Measurements from ENCODE around the gene SLC1A7. TPM values are rescaled to one million over a fixed set of nuclear protein-coding genes. Genes with fewer than 3 reads are reported as not detected.

SLC1A7 gene
- total and polyA plus RNA-seq, 2 experiments from 2014 or later: not detected

DNA sequence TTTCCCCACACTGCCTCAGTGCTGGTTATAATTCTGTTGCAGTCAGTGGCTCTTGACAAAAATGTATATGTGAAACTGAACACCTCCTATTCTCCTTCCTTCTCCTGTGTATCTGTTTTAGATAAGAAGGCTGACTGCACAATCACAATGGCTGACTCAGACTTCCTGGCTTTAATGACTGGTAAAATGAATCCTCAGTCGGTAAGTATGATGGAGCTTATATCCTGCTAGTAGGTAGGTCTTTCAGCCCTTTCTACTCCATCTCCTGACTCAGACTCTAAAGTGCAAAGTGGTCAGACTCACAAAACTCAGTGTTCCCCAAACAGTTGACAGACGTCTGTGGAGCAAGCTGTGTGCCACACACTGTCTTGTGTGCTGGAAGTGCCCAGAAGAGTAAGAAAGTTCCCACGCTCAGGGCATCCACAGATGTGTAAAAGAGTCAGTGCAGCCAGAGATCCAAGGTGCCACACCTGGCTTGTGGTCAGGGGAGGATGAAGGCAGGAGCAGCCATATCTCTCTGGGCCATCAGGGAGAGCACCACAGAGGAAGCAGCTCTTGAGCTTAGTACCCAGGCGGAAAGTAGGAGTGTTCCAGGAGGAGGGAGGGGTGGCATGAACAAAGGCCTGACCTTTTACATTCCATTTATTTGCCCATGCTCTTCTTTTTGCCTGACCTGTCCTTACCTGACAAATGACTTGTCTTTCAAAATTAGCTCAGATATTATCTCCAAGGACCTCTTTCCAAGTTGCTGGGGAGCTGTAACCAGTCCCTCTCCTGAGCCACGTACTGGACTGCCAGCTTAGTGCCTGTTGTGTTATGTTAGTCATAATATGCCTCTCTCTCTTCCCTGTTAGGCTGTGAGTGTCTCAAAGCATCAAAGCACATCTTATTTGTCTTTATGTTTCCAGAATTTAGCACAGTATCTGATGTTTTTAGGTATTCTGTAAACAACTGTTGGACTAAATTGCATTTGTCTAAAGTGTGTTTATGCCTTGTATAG is 94.4 kb downstream of the SLC1A7 start:
- no peak overlapping the region for H3K27ac ChIP-seq (ENCODE audit: low read depth)
- H3K36me3 ChIP-seq (ENCODE audit: insufficient read depth): no peaks in the 10 kb centered on the region

More for the DNA sequence above, 94.4 kb downstream of the SLC1A7 start:
- Histone ChIP-seq H3K9me2 (ENCODE audit: insufficient read depth) (no peaks in the 10 kb centered on the region), H3F3A (replicated peaks; ENCODE audit: low read depth) (no peaks in the 10 kb centered on the region), H4K20me1 (replicated peaks; ENCODE audit: insufficient read depth) (no peaks in the 10 kb centered on the region), H3K79me2 (replicated peaks; ENCODE audit: insufficient read depth) (no peaks in the 10 kb centered on the region), H3K4me3 (no peak overlapping the region), H3K4me2 (0 out of 2 replicates have a peak overlapping the region, but pooled peaks have one; percentile 50), H3K27me3 (ENCODE audit: insufficient read depth) (no peaks in the 10 kb centered on the region), H3K4me1 (ENCODE audit: insufficient read depth) (peaks cover 37% of the 10 kb centered on the region), H2AFZ (no peak overlapping the region)
- ATAC-seq (peak; percentile 46; the same call in 2 of the 3 replicates), DNase-seq (ENCODE audit: low spot score) (no peak)
- H3K4me1 Mint-ChIP-seq: peaks cover 37% of the 10 kb centered on the region; the same call in 2 of the 3 replicates
- H3K27me3 Mint-ChIP-seq (ENCODE audit: insufficient read depth, low read depth, poor library complexity): no peaks in the 10 kb centered on the region
- H3K4me3 Mint-ChIP-seq: no peak overlapping the region
- no peak overlapping the region for H3K27ac Mint-ChIP-seq
- H3K9me3 Mint-ChIP-seq: no peaks in the 10 kb centered on the region
- H3K36me3 Mint-ChIP-seq (ENCODE audit: low read depth): no peaks in the 10 kb centered on the region
- TF ChIP-seq EZH2 (IDR thresholded peaks at IDR 0.05; ENCODE audit: low read depth, unreplicated experiment): no peak
- TF ChIP-seq, protein P1, sequence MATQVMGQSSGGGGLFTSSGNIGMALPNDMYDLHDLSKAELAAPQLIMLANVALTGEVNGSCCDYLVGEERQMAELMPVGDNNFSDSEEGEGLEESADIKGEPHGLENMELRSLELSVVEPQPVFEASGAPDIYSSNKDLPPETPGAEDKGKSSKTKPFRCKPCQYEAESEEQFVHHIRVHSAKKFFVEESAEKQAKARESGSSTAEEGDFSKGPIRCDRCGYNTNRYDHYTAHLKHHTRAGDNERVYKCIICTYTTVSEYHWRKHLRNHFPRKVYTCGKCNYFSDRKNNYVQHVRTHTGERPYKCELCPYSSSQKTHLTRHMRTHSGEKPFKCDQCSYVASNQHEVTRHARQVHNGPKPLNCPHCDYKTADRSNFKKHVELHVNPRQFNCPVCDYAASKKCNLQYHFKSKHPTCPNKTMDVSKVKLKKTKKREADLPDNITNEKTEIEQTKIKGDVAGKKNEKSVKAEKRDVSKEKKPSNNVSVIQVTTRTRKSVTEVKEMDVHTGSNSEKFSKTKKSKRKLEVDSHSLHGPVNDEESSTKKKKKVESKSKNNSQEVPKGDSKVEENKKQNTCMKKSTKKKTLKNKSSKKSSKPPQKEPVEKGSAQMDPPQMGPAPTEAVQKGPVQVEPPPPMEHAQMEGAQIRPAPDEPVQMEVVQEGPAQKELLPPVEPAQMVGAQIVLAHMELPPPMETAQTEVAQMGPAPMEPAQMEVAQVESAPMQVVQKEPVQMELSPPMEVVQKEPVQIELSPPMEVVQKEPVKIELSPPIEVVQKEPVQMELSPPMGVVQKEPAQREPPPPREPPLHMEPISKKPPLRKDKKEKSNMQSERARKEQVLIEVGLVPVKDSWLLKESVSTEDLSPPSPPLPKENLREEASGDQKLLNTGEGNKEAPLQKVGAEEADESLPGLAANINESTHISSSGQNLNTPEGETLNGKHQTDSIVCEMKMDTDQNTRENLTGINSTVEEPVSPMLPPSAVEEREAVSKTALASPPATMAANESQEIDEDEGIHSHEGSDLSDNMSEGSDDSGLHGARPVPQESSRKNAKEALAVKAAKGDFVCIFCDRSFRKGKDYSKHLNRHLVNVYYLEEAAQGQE (IDR thresholded peaks at IDR 0.05; ENCODE audit: unreplicated experiment): no peak
- no peak for TF ChIP-seq STAT1 (IDR thresholded peaks at IDR 0.05; ENCODE audit: unreplicated experiment)
- TF ChIP-seq EZH2phosphoT487 (IDR thresholded peaks at IDR 0.05; ENCODE audit: unreplicated experiment): no peak
- TF ChIP-seq CREB1 (CRISPR knock-in tag; IDR thresholded peaks at IDR 0.05; ENCODE audit: low read depth): no peak
- no peak for TF ChIP-seq JUNB (IDR thresholded peaks at IDR 0.05; ENCODE audit: unreplicated experiment)
- TF ChIP-seq NANOG (IDR thresholded peaks at IDR 0.05; ENCODE audit: borderline replicate concordance): no peak
- no peak for TF ChIP-seq POLR2AphosphoS5 (IDR thresholded peaks at IDR 0.05; ENCODE audit: low read depth)
- TF ChIP-seq, protein P2, sequence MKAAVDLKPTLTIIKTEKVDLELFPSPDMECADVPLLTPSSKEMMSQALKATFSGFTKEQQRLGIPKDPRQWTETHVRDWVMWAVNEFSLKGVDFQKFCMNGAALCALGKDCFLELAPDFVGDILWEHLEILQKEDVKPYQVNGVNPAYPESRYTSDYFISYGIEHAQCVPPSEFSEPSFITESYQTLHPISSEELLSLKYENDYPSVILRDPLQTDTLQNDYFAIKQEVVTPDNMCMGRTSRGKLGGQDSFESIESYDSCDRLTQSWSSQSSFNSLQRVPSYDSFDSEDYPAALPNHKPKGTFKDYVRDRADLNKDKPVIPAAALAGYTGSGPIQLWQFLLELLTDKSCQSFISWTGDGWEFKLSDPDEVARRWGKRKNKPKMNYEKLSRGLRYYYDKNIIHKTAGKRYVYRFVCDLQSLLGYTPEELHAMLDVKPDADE (IDR thresholded peaks at IDR 0.05): no peak
- TF ChIP-seq, protein P3, sequence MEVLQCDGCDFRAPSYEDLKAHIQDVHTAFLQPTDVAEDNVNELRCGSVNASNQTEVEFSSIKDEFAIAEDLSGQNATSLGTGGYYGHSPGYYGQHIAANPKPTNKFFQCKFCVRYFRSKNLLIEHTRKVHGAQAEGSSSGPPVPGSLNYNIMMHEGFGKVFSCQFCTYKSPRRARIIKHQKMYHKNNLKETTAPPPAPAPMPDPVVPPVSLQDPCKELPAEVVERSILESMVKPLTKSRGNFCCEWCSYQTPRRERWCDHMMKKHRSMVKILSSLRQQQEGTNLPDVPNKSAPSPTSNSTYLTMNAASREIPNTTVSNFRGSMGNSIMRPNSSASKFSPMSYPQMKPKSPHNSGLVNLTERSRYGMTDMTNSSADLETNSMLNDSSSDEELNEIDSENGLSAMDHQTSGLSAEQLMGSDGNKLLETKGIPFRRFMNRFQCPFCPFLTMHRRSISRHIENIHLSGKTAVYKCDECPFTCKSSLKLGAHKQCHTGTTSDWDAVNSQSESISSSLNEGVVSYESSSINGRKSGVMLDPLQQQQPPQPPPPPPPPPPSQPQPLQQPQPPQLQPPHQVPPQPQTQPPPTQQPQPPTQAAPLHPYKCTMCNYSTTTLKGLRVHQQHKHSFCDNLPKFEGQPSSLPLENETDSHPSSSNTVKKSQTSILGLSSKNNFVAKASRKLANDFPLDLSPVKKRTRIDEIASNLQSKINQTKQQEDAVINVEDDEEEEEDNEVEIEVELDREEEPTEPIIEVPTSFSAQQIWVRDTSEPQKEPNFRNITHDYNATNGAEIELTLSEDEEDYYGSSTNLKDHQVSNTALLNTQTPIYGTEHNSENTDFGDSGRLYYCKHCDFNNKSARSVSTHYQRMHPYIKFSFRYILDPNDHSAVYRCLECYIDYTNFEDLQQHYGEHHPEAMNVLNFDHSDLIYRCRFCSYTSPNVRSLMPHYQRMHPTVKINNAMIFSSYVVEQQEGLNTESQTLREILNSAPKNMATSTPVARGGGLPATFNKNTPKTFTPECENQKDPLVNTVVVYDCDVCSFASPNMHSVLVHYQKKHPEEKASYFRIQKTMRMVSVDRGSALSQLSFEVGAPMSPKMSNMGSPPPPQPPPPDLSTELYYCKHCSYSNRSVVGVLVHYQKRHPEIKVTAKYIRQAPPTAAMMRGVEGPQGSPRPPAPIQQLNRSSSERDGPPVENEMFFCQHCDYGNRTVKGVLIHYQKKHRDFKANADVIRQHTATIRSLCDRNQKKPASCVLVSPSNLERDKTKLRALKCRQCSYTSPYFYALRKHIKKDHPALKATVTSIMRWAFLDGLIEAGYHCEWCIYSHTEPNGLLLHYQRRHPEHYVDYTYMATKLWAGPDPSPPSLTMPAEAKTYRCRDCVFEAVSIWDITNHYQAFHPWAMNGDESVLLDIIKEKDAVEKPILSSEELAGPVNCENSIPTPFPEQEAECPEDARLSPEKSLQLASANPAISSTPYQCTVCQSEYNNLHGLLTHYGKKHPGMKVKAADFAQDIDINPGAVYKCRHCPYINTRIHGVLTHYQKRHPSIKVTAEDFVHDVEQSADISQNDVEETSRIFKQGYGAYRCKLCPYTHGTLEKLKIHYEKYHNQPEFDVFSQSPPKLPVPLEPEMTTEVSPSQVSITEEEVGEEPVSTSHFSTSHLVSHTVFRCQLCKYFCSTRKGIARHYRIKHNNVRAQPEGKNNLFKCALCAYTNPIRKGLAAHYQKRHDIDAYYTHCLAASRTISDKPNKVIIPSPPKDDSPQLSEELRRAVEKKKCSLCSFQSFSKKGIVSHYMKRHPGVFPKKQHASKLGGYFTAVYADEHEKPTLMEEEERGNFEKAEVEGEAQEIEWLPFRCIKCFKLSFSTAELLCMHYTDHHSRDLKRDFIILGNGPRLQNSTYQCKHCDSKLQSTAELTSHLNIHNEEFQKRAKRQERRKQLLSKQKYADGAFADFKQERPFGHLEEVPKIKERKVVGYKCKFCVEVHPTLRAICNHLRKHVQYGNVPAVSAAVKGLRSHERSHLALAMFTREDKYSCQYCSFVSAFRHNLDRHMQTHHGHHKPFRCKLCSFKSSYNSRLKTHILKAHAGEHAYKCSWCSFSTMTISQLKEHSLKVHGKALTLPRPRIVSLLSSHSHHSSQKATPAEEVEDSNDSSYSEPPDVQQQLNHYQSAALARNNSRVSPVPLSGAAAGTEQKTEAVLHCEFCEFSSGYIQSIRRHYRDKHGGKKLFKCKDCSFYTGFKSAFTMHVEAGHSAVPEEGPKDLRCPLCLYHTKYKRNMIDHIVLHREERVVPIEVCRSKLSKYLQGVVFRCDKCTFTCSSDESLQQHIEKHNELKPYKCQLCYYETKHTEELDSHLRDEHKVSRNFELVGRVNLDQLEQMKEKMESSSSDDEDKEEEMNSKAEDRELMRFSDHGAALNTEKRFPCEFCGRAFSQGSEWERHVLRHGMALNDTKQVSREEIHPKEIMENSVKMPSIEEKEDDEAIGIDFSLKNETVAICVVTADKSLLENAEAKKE (CRISPR knock-in tag; IDR thresholded peaks at IDR 0.05): no peak
- TF ChIP-seq ZNF114 (CRISPR knock-in tag; IDR thresholded peaks at IDR 0.05): no peak
- TF ChIP-seq, protein P4, sequence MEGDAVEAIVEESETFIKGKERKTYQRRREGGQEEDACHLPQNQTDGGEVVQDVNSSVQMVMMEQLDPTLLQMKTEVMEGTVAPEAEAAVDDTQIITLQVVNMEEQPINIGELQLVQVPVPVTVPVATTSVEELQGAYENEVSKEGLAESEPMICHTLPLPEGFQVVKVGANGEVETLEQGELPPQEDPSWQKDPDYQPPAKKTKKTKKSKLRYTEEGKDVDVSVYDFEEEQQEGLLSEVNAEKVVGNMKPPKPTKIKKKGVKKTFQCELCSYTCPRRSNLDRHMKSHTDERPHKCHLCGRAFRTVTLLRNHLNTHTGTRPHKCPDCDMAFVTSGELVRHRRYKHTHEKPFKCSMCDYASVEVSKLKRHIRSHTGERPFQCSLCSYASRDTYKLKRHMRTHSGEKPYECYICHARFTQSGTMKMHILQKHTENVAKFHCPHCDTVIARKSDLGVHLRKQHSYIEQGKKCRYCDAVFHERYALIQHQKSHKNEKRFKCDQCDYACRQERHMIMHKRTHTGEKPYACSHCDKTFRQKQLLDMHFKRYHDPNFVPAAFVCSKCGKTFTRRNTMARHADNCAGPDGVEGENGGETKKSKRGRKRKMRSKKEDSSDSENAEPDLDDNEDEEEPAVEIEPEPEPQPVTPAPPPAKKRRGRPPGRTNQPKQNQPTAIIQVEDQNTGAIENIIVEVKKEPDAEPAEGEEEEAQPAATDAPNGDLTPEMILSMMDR (conservative IDR thresholded peaks at IDR 0.05; ENCODE audit: low read depth in 2 of 2): no peak
- TF ChIP-seq ZNF331 (CRISPR knock-in tag; IDR thresholded peaks at IDR 0.05; ENCODE audit: low read depth): no peak
